Suprapubic skin (tissue), 4 donors: Measurements from ENCODE around the gene MED17. TPM values are rescaled to one million over a fixed set of nuclear protein-coding genes. Genes with fewer than 3 reads are reported as not detected.
"Not testable (repeated sequence)": the region's sequence is repeated elsewhere in the genome, so short reads cannot be mapped to it uniquely, and the experiment has no call there.

Source experiments
- DNase-seq, 2 donors: peaks; one replicate each; pipeline ENCODE4 v3.0.0-alpha.2; 2019; ENCODE audit warnings: low spot score in 2 of 2
- H3K27ac ChIP-seq: fragments of 200-600 bp; sonication (generic); one replicate; pipeline ENCODE4 v1.5.1; 2019
- H3K27me3 ChIP-seq: fragments of 200-600 bp; sonication (generic); one replicate; pipeline ENCODE4 v1.5.1; 2019
- H3K36me3 ChIP-seq: fragments of 200-600 bp; sonication (generic); one replicate; pipeline ENCODE4 v1.5.1; 2019
- H3K4me1 ChIP-seq: fragments of 200-600 bp; sonication (generic); one replicate; pipeline ENCODE4 v1.5.1; 2019
- H3K4me3 ChIP-seq: fragments of 200-600 bp; sonication (generic); one replicate; pipeline ENCODE4 v1.5.1; 2019; ENCODE audit warnings: mild to moderate bottlenecking
- H3K9me3 ChIP-seq: fragments of 200-600 bp; sonication (generic); one replicate; pipeline ENCODE4 v1.5.1; 2019
- CTCF ChIP-seq, 2 donors: fragments of 200-600 bp in 1 of 2; fragments of 450-650 bp in 1 of 2; sonication (generic) in 1 of 2; IDR thresholded peaks; one replicate each; pipeline ENCODE4 v1.5.1; 2016 to 2019; ENCODE audit warnings: antibody characterized with exemption in 2 of 2, mild to moderate bottlenecking in 1 of 2, moderate library complexity in 1 of 2
- EP300 ChIP-seq: sonication (generic); formaldehyde crosslinking; IDR thresholded peaks from one replicate; pipeline ENCODE4 v1.6.1; 2017; ENCODE audit warnings: antibody characterized with exemption
- POLR2A ChIP-seq, 2 donors: fragments of 450-650 bp; IDR thresholded peaks; one replicate each; pipeline ENCODE4 v1.6.1; 2017; ENCODE audit warnings: antibody characterized with exemption in 2 of 2, mild to moderate bottlenecking in 2 of 2, moderate library complexity in 2 of 2
- POLR2AphosphoS5 ChIP-seq, 3 donors: sonication (generic); formaldehyde crosslinking; IDR thresholded peaks; one replicate each; pipeline ENCODE4 v1.6.1; 2017; ENCODE audit warnings: antibody characterized with exemption in 3 of 3
- WGBS: methylation state at CpG from one replicate; pipeline ENCODE4 v1.1.5; 2018; 5-methylcytosine and 5-hydroxymethylcytosine counted together
- total RNA-seq, 4 donors: library from RNA; depleted of rRNA; stranded (reverse); fragments of >200 nt; gene quantifications; one replicate each; pipeline ENCODE4 v1.1.0, GENCODE V29; 2016

The MED17 gene
- total RNA-seq, 4 donors from 2014 or later = 20.3 to 32.2 (median 29.2) TPM

- WGBS = 91% methylated on average over 1 of the region's 1 CpG
- Histone ChIP-seq H3K27me3 (no peaks in the 10 kb centered on the region), H3K36me3 (peaks cover 9% of the 10 kb centered on the region), H3K4me3 (no peak overlapping the region), H3K4me1 (no peaks in the 10 kb centered on the region), H3K27ac (no peak overlapping the region), H3K9me3 (no peaks in the 10 kb centered on the region)
- no peak for DNase-seq
- no peak for TF ChIP-seq POLR2A (IDR thresholded peaks at IDR 0.05)
- no peak for TF ChIP-seq CTCF (IDR thresholded peaks at IDR 0.05)
- TF ChIP-seq POLR2AphosphoS5 (IDR thresholded peaks at IDR 0.05) = no peak
- no peak for TF ChIP-seq EP300
These were observed 33.1 kb upstream of the MED17 start for GRCh38 chr11:93751001-93751400.

- no peaks in the 10 kb centered on the region for H3K9me3 ChIP-seq
- H3K27ac ChIP-seq = no peak overlapping the region
- no peaks in the 10 kb centered on the region for H3K27me3 ChIP-seq
- no peak overlapping the region for H3K4me3 ChIP-seq
- WGBS = 95% methylated on average over 2 of the region's 2 CpGs
- DNase-seq = no peak
- TF ChIP-seq POLR2A (IDR thresholded peaks at IDR 0.05) = no peak
- TF ChIP-seq POLR2AphosphoS5 (IDR thresholded peaks at IDR 0.05) = no peak
- no peak for TF ChIP-seq CTCF (IDR thresholded peaks at IDR 0.05)
- no peak for TF ChIP-seq EP300
- no peaks in the 10 kb centered on the region for H3K4me1 ChIP-seq
- peaks cover 23% of the 10 kb centered on the region for H3K36me3 ChIP-seq
These were observed 30.8 kb upstream of the MED17 start for GRCh38 chr11:93753241-93753640.

GRCh38 chr11:93756748-93757147 is 27.3 kb upstream of the MED17 start:
- no peak overlapping the region for H3K4me3 ChIP-seq
- no peaks in the 10 kb centered on the region for H3K27me3 ChIP-seq
- H3K4me1 ChIP-seq = no peaks in the 10 kb centered on the region
- 85% methylated on average over 3 of the region's 3 CpGs for WGBS
- TF ChIP-seq POLR2AphosphoS5 (IDR thresholded peaks at IDR 0.05) (no peak), POLR2A (IDR thresholded peaks at IDR 0.05) (no peak), CTCF (IDR thresholded peaks at IDR 0.05) (no peak), EP300 (no peak)
- H3K27ac ChIP-seq = no peak overlapping the region
- no peaks in the 10 kb centered on the region for H3K9me3 ChIP-seq
- DNase-seq = no peak
- H3K36me3 ChIP-seq = peaks cover 55% of the 10 kb centered on the region

- Histone ChIP-seq H3K4me3 (no peak overlapping the region), H3K4me1 (no peaks in the 10 kb centered on the region), H3K36me3 (peaks cover 61% of the 10 kb centered on the region), H3K27me3 (no peaks in the 10 kb centered on the region), H3K9me3 (no peaks in the 10 kb centered on the region), H3K27ac (no peak overlapping the region)
- DNase-seq = no peak
- WGBS = 93% methylated on average over 3 of the region's 3 CpGs
- TF ChIP-seq CTCF (IDR thresholded peaks at IDR 0.05) (no peak), EP300 (no peak), POLR2A (IDR thresholded peaks at IDR 0.05) (no peak), POLR2AphosphoS5 (IDR thresholded peaks at IDR 0.05) (no peak)
These were observed 26.8 kb upstream of the MED17 start for GRCh38 chr11:93757301-93757700.

- H3K27me3 ChIP-seq = no peaks in the 10 kb centered on the region
- DNase-seq = no peak
- peaks cover 68% of the 10 kb centered on the region for H3K36me3 ChIP-seq
- H3K4me3 ChIP-seq = no peak overlapping the region
- WGBS = 94% methylated on average over 23 of the region's 38 CpGs
- no peaks in the 10 kb centered on the region for H3K9me3 ChIP-seq
- no peak overlapping the region for H3K27ac ChIP-seq
- no peak for TF ChIP-seq EP300
- no peaks in the 10 kb centered on the region for H3K4me1 ChIP-seq
These were observed 25.9 kb upstream of the MED17 start for GRCh38 chr11:93757924-93758865.

GRCh38 chr11:93759123-93759522 is 25.0 kb upstream of the MED17 start:
- H3K4me3 ChIP-seq, H3K27me3 ChIP-seq, H3K4me1 ChIP-seq, DNase-seq, H3K9me3 ChIP-seq, H3K27ac ChIP-seq: not testable (repeated sequence)
- 85% methylated on average over 4 of the region's 4 CpGs for WGBS
- H3K36me3 ChIP-seq = peaks cover 76% of the 10 kb centered on the region
